ENCODE results near the gene OR4C45. TPM values are rescaled to one million over a fixed set of nuclear protein-coding genes. Genes with fewer than 3 reads are reported as not detected.
"Not testable (repeated sequence)": the region's sequence is repeated elsewhere in the genome, so short reads cannot be mapped to it uniquely, and the experiment has no call there.

Gene OR4C45
- total RNA-seq, result not detected
- 0 reads per million in 2 donors for total RNA-seq

- ATAC-seq, result no peak
- no peak for DNase-seq
- H3K9me3 ChIP-seq (ENCODE audit: control insufficient read depth, low read length, poor library complexity, severe bottlenecking), result no peaks in the 10 kb centered on the region
- Mint-ChIP-seq H3K36me3 (ENCODE audit: low read depth) (no peaks in the 10 kb centered on the region), H3K27me3 (no peaks in the 10 kb centered on the region), H3K27ac (no peak within 1 kb of the TSS), H3K4me1 (no peaks in the 10 kb centered on the region), H3K4me3 (no peak within 1 kb of the TSS)
Observed at GRCh38 chr11:50032574-50032973, at the start of gene OR4C45. Gene OR4C45 (plus strand): TSS chr11:50032874.

- no peak overlapping the region for H3K27ac Mint-ChIP-seq
- H3K36me3 Mint-ChIP-seq (ENCODE audit: low read depth), result no peaks in the 10 kb centered on the region
- no peak for DNase-seq
Observed at GRCh38 chr11:49995565-49995964, 37.1 kb upstream of the OR4C45 start.

GRCh38 chr11:50030193-50030592 is 2.5 kb upstream of the OR4C45 start:
- no peak for DNase-seq
- ATAC-seq, result no peak
- H3K9me3 ChIP-seq (ENCODE audit: control insufficient read depth, low read length, poor library complexity, severe bottlenecking), result no peaks in the 10 kb centered on the region
- no peaks in the 10 kb centered on the region for H3K4me1 Mint-ChIP-seq
- no peak overlapping the region for H3K4me3 Mint-ChIP-seq
- no peaks in the 10 kb centered on the region for H3K27me3 Mint-ChIP-seq
- no peaks in the 10 kb centered on the region for H3K36me3 Mint-ChIP-seq (ENCODE audit: low read depth)
- no peak overlapping the region for H3K27ac Mint-ChIP-seq

More at GRCh38 chr11:49995565-49995964, 37.1 kb upstream of the OR4C45 start:
- H3K27me3 Mint-ChIP-seq, result no peaks in the 10 kb centered on the region
- H3K9me3 ChIP-seq (ENCODE audit: control insufficient read depth, low read length, poor library complexity, severe bottlenecking), result no peaks in the 10 kb centered on the region
- no peak for ATAC-seq
- no peak overlapping the region for H3K4me3 Mint-ChIP-seq
- H3K4me1 Mint-ChIP-seq, result no peaks in the 10 kb centered on the region

GRCh38 chr11:50036239-50036638 is 3.6 kb downstream of the OR4C45 start:
- not testable (repeated sequence) for H3K4me1 Mint-ChIP-seq; DNase-seq; H3K36me3 Mint-ChIP-seq (ENCODE audit: low read depth); H3K4me3 Mint-ChIP-seq; H3K9me3 ChIP-seq (ENCODE audit: control insufficient read depth, low read length, poor library complexity, severe bottlenecking); H3K27me3 Mint-ChIP-seq; H3K27ac Mint-ChIP-seq; ATAC-seq

GRCh38 chr11:50037251-50037650 is 4.6 kb downstream of the OR4C45 start:
- DNase-seq (no peak), ATAC-seq (no peak)
- Mint-ChIP-seq H3K36me3 (ENCODE audit: low read depth) (no peaks in the 10 kb centered on the region), H3K4me3 (no peak overlapping the region), H3K27ac (no peak overlapping the region), H3K4me1 (no peaks in the 10 kb centered on the region), H3K27me3 (no peaks in the 10 kb centered on the region)
- no peaks in the 10 kb centered on the region for H3K9me3 ChIP-seq (ENCODE audit: control insufficient read depth, low read length, poor library complexity, severe bottlenecking)

- H3K4me3 Mint-ChIP-seq, result no peak overlapping the region
- no peaks in the 10 kb centered on the region for H3K36me3 Mint-ChIP-seq (ENCODE audit: low read depth)
- H3K9me3 ChIP-seq (ENCODE audit: control insufficient read depth, low read length, poor library complexity, severe bottlenecking), result no peaks in the 10 kb centered on the region
- ATAC-seq (no peak), DNase-seq (no peak)
- no peaks in the 10 kb centered on the region for H3K27me3 Mint-ChIP-seq
- H3K4me1 Mint-ChIP-seq, result no peaks in the 10 kb centered on the region
- H3K27ac Mint-ChIP-seq, result no peak overlapping the region
Observed at GRCh38 chr11:50044647-50045046, 12.0 kb downstream of the OR4C45 start.

GRCh38 chr11:50063056-50063455 is 30.4 kb downstream of the OR4C45 start:
- not testable (repeated sequence) for DNase-seq; H3K27me3 Mint-ChIP-seq; H3K4me1 Mint-ChIP-seq; H3K27ac Mint-ChIP-seq; ATAC-seq; H3K9me3 ChIP-seq (ENCODE audit: control insufficient read depth, low read length, poor library complexity, severe bottlenecking); H3K4me3 Mint-ChIP-seq; H3K36me3 Mint-ChIP-seq (ENCODE audit: low read depth)

GRCh38 chr11:50070389-50070788 is 37.7 kb downstream of the OR4C45 start:
- DNase-seq (no peak), ATAC-seq (no peak)
- Mint-ChIP-seq H3K27me3 (no peaks in the 10 kb centered on the region), H3K4me3 (no peak overlapping the region), H3K27ac (no peak overlapping the region), H3K36me3 (ENCODE audit: low read depth) (no peaks in the 10 kb centered on the region), H3K4me1 (no peaks in the 10 kb centered on the region)
- H3K9me3 ChIP-seq (ENCODE audit: control insufficient read depth, low read length, poor library complexity, severe bottlenecking), result no peaks in the 10 kb centered on the region

- Mint-ChIP-seq H3K27ac (no peak overlapping the region), H3K4me1 (no peaks in the 10 kb centered on the region), H3K4me3 (no peak overlapping the region), H3K36me3 (ENCODE audit: low read depth) (no peaks in the 10 kb centered on the region), H3K27me3 (no peaks in the 10 kb centered on the region)
- DNase-seq (no peak), ATAC-seq (no peak)
- H3K9me3 ChIP-seq (ENCODE audit: control insufficient read depth, low read length, poor library complexity, severe bottlenecking), result no peaks in the 10 kb centered on the region
Observed at GRCh38 chr11:50071584-50072225, 39.0 kb downstream of the OR4C45 start.

GRCh38 chr11:50072226-50073112 is 39.8 kb downstream of the OR4C45 start:
- no peak overlapping the region for H3K4me3 Mint-ChIP-seq
- H3K36me3 Mint-ChIP-seq (ENCODE audit: low read depth), result no peaks in the 10 kb centered on the region
- no peak for ATAC-seq
- no peaks in the 10 kb centered on the region for H3K9me3 ChIP-seq (ENCODE audit: control insufficient read depth, low read length, poor library complexity, severe bottlenecking)
- no peak overlapping the region for H3K27ac Mint-ChIP-seq
- H3K4me1 Mint-ChIP-seq, result no peaks in the 10 kb centered on the region
- H3K27me3 Mint-ChIP-seq, result no peaks in the 10 kb centered on the region
- DNase-seq, result no peak

- ATAC-seq, result no peak
- H3K36me3 Mint-ChIP-seq (ENCODE audit: low read depth), result no peaks in the 10 kb centered on the region
- H3K9me3 ChIP-seq (ENCODE audit: control insufficient read depth, low read length, poor library complexity, severe bottlenecking), result no peaks in the 10 kb centered on the region
Observed at GRCh38 chr11:50073113-50074105, 40.7 kb downstream of the OR4C45 start.

GRCh38 chr11:50074161-50074560 is 41.5 kb downstream of the OR4C45 start:
- no peak for DNase-seq
- H3K4me1 Mint-ChIP-seq, result no peaks in the 10 kb centered on the region
- no peaks in the 10 kb centered on the region for H3K9me3 ChIP-seq (ENCODE audit: control insufficient read depth, low read length, poor library complexity, severe bottlenecking)
- ATAC-seq, result no peak
- no peaks in the 10 kb centered on the region for H3K36me3 Mint-ChIP-seq (ENCODE audit: low read depth)
- no peak overlapping the region for H3K4me3 Mint-ChIP-seq
- no peak overlapping the region for H3K27ac Mint-ChIP-seq
- H3K27me3 Mint-ChIP-seq, result no peaks in the 10 kb centered on the region

More at GRCh38 chr11:50073113-50074105, 40.7 kb downstream of the OR4C45 start:
- DNase-seq, result no peak
- H3K4me1 Mint-ChIP-seq, result no peaks in the 10 kb centered on the region
- H3K4me3 Mint-ChIP-seq, result no peak overlapping the region
- no peaks in the 10 kb centered on the region for H3K27me3 Mint-ChIP-seq
- H3K27ac Mint-ChIP-seq, result no peak overlapping the region

- H3K36me3 Mint-ChIP-seq (ENCODE audit: low read depth), result no peaks in the 10 kb centered on the region
- no peak overlapping the region for H3K27ac Mint-ChIP-seq
- H3K4me1 Mint-ChIP-seq, result no peaks in the 10 kb centered on the region
- DNase-seq, result no peak
- no peaks in the 10 kb centered on the region for H3K27me3 Mint-ChIP-seq
- H3K4me3 Mint-ChIP-seq, result no peak overlapping the region
- no peak for ATAC-seq
- H3K9me3 ChIP-seq (ENCODE audit: control insufficient read depth, low read length, poor library complexity, severe bottlenecking), result no peaks in the 10 kb centered on the region
Observed at GRCh38 chr11:50075856-50076255, 43.2 kb downstream of the OR4C45 start.
